Measurements from ENCODE around the gene ANO3.

Gene ANO3

DNA sequence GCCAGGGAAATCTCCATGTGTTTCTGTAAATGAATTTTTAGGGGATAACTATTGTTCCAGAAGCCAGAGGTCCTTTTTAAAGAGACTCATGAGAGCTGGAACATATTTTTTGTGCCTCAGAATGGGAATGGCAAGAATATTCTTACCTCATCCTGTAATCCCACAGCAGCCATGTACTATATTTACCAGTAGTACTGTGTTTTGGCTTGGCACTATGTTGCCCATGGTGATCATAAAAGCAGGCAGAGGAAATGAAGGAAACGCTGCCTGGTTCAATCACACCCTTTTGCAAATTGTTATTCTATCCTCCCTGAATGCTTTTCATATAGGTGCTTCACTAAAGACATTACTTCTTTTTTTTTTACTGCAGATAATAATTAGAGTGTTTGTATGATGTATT, 81.0 kb downstream of the ANO3 start:
- Histone ChIP-seq H3K9me3 (ENCODE audit: control insufficient read depth, insufficient read depth, low read length) (no peaks in the 10 kb centered on the region), H3K4me1 (ENCODE audit: control insufficient read depth, low read length) (no peaks in the 10 kb centered on the region), H3K9me2 (replicated peaks; ENCODE audit: control insufficient read depth, low read length) (no peaks in the 10 kb centered on the region)

DNA sequence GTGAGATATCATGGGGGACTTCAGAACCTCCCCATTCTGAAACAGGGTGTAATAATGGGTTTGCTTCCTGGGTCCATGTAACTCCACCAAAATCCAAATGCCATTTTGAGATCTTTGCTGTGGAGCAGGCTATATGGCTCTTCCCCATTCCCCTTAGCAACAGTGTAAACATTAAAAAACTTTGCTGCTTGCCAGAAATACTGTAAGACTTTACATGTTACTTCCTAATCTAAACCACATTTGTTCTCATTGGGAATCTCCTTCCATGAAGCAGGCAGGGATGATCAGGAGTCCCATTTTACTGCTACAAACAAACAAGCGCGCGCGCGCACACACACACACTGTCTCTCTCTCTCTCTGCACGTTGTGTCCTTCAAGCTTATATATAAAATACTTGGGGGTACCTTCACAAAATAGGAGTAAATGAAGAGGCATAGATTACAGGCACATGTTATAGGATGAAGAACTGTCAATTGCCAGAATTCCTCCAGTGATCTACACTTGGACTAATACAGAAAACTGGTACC, 86.5 kb downstream of the ANO3 start:
- no peak overlapping the region for H3K27ac ChIP-seq (ENCODE audit: low read depth, low read length)
- no peaks in the 10 kb centered on the region for H3K4me1 ChIP-seq (ENCODE audit: control insufficient read depth, low read length)
- H3K9me2 ChIP-seq (replicated peaks; ENCODE audit: control insufficient read depth, low read length), result no peaks in the 10 kb centered on the region
- H3K9me3 ChIP-seq (ENCODE audit: control insufficient read depth, insufficient read depth, low read length), result no peaks in the 10 kb centered on the region
- no peaks in the 10 kb centered on the region for H3F3A ChIP-seq (ENCODE audit: control insufficient read depth, insufficient read depth)
- no peak overlapping the region for H3K4me3 ChIP-seq (ENCODE audit: low read length)
- H3K36me3 ChIP-seq (ENCODE audit: control insufficient read depth, low read length), result no peaks in the 10 kb centered on the region
- H3K79me2 ChIP-seq (ENCODE audit: control insufficient read depth, low read length), result no peaks in the 10 kb centered on the region
- TF ChIP-seq EZH2phosphoT487 (IDR thresholded peaks at IDR 0.05; ENCODE audit: borderline replicate concordance, low read length), result no peak
- TF ChIP-seq, protein P1, sequence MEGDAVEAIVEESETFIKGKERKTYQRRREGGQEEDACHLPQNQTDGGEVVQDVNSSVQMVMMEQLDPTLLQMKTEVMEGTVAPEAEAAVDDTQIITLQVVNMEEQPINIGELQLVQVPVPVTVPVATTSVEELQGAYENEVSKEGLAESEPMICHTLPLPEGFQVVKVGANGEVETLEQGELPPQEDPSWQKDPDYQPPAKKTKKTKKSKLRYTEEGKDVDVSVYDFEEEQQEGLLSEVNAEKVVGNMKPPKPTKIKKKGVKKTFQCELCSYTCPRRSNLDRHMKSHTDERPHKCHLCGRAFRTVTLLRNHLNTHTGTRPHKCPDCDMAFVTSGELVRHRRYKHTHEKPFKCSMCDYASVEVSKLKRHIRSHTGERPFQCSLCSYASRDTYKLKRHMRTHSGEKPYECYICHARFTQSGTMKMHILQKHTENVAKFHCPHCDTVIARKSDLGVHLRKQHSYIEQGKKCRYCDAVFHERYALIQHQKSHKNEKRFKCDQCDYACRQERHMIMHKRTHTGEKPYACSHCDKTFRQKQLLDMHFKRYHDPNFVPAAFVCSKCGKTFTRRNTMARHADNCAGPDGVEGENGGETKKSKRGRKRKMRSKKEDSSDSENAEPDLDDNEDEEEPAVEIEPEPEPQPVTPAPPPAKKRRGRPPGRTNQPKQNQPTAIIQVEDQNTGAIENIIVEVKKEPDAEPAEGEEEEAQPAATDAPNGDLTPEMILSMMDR (IDR thresholded peaks at IDR 0.05; ENCODE audit: low read depth, low read length, poor library complexity, severe bottlenecking), result no peak
- H4K20me1 ChIP-seq (ENCODE audit: control insufficient read depth, insufficient read depth, low read depth, low read length), result no peaks in the 10 kb centered on the region
- H3K4me2 ChIP-seq (ENCODE audit: low read length), result no peak overlapping the region
- no peaks in the 10 kb centered on the region for H3K27me3 ChIP-seq (ENCODE audit: control insufficient read depth, low read length)

More for the DNA sequence above, 81.0 kb downstream of the ANO3 start:
- Histone ChIP-seq H3K27ac (ENCODE audit: low read depth, low read length) (no peak overlapping the region), H3K27me3 (ENCODE audit: control insufficient read depth, low read length) (no peaks in the 10 kb centered on the region), H4K20me1 (ENCODE audit: control insufficient read depth, insufficient read depth, low read depth, low read length) (no peaks in the 10 kb centered on the region), H3K4me2 (ENCODE audit: low read length) (no peak overlapping the region), H3K79me2 (ENCODE audit: control insufficient read depth, low read length) (no peaks in the 10 kb centered on the region), H3K4me3 (ENCODE audit: low read length) (no peak overlapping the region), H3F3A (ENCODE audit: control insufficient read depth, insufficient read depth) (no peaks in the 10 kb centered on the region), H3K36me3 (ENCODE audit: control insufficient read depth, low read length) (no peaks in the 10 kb centered on the region)
- TF ChIP-seq, protein P1 (IDR thresholded peaks at IDR 0.05; ENCODE audit: low read depth, low read length, poor library complexity, severe bottlenecking), result no peak
- no peak for TF ChIP-seq EZH2phosphoT487 (IDR thresholded peaks at IDR 0.05; ENCODE audit: borderline replicate concordance, low read length)

DNA sequence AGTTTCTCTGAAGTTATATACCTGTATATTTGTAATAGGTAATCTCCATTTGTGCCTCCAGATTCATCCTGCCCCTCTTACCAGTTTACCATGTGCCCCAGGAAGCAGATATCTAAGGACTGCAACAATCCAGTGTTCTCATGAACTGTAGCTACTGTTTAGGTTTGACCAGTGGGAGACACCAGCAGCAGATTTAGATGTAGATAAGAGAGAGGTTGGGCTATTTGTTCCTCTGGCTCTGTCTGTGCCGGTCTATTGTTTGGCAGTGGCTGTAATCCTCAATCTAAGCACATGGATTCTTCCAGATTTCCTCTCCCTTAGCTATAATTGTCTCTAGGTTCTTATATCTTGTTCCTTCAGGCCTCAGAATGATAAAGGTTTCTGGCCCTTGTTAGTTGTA, 88.4 kb downstream of the ANO3 start:
- H3K27me3 ChIP-seq (ENCODE audit: control insufficient read depth, low read length), result no peaks in the 10 kb centered on the region
- no peaks in the 10 kb centered on the region for H3K79me2 ChIP-seq (ENCODE audit: control insufficient read depth, low read length)
- no peaks in the 10 kb centered on the region for H3K36me3 ChIP-seq (ENCODE audit: control insufficient read depth, low read length)
- TF ChIP-seq EZH2phosphoT487 (IDR thresholded peaks at IDR 0.05; ENCODE audit: borderline replicate concordance, low read length), result no peak
- TF ChIP-seq, protein P1 (IDR thresholded peaks at IDR 0.05; ENCODE audit: low read depth, low read length, poor library complexity, severe bottlenecking), result no peak
- H3K4me3 ChIP-seq (ENCODE audit: low read length), result no peak overlapping the region
- H3K4me1 ChIP-seq (ENCODE audit: control insufficient read depth, low read length), result no peaks in the 10 kb centered on the region
- no peaks in the 10 kb centered on the region for H4K20me1 ChIP-seq (ENCODE audit: control insufficient read depth, insufficient read depth, low read depth, low read length)
- H3K4me2 ChIP-seq (ENCODE audit: low read length), result no peak overlapping the region
- no peak overlapping the region for H3K27ac ChIP-seq (ENCODE audit: low read depth, low read length)
- no peaks in the 10 kb centered on the region for H3F3A ChIP-seq (ENCODE audit: control insufficient read depth, insufficient read depth)
- no peaks in the 10 kb centered on the region for H3K9me2 ChIP-seq (replicated peaks; ENCODE audit: control insufficient read depth, low read length)
- H3K9me3 ChIP-seq (ENCODE audit: control insufficient read depth, insufficient read depth, low read length), result no peaks in the 10 kb centered on the region
